Kidney (tissue), 14 donors: ENCODE data around the gene TXNDC5. TPM values are rescaled to one million over a fixed set of nuclear protein-coding genes. Genes with fewer than 3 reads are reported as not detected.

ENCODE experiments used
- DNase-seq, 5 donors: peaks; one replicate each; pipeline ENCODE4 v3.0.0-alpha.2; 2013 to 2020
- FAIRE-seq: peaks from 2 replicates; lab custom pipeline; 2012; peaks lifted over from hg19 to GRCh38; lab: Jason Lieb, UNC
- H3K27ac ChIP-seq, 2 donors: one replicate each; pipeline ENCODE4 v1.7.0; 2013; ENCODE audit warnings: low read depth in 2 of 2, low read length in 2 of 2, inconsistent platforms in 1 of 2
- H3K27me3 ChIP-seq: one replicate; pipeline ENCODE4 v1.7.1; 2013; ENCODE audit warnings: low read length, inconsistent platforms; ENCODE audit not compliant: control insufficient read depth, insufficient read depth
- H3K36me3 ChIP-seq, 3 donors: one replicate each; pipeline versions ENCODE4 v1.7.0 to v1.7.1; 2013; ENCODE audit warnings: low read length in 3 of 3, control low read depth in 1 of 3, inconsistent platforms in 1 of 3; ENCODE audit not compliant: insufficient read depth in 3 of 3, control insufficient read depth in 2 of 3
- H3K4me1 ChIP-seq, 3 donors: one replicate each; pipeline versions ENCODE4 v1.7.0 to v1.7.1; 2013; ENCODE audit warnings: low read length in 3 of 3, inconsistent platforms in 1 of 3, low read depth in 1 of 3; ENCODE audit not compliant: control insufficient read depth in 2 of 3, insufficient read depth in 2 of 3
- H3K4me3 ChIP-seq, 3 donors: one replicate each; pipeline versions ENCODE4 v1.7.0 to v1.8.1; 2013; ENCODE audit warnings: low read length in 3 of 3, control low read depth in 1 of 3, inconsistent platforms in 1 of 3
- H3K9ac ChIP-seq, 3 donors: one replicate each; pipeline versions ENCODE4 v1.7.0 to v1.7.1; 2013; ENCODE audit warnings: low read length in 3 of 3, control low read depth in 1 of 3, inconsistent platforms in 1 of 3
- H3K9me3 ChIP-seq, 3 donors: one replicate each; pipeline versions ENCODE4 v1.7.0 to v1.7.1; 2013; ENCODE audit warnings: low read length in 3 of 3, control low read depth in 1 of 3, inconsistent platforms in 1 of 3; ENCODE audit not compliant: control insufficient read depth in 2 of 3, insufficient read depth in 1 of 3
- intact Hi-C: fragments of 100-400 bp; cut with DNase I; formaldehyde crosslinking; loops from one replicate; pipeline ENCODE4 v1.11.1; 2022
- polyA plus RNA-seq: library from polyadenylated mRNA; stranded (reverse); fragments of 350-450 nt; fragmentation: Illumina TruSeq; extraction: RNeasy Lipid Tissue Mini Kit (QIAGEN cat#74804); gene quantifications from one replicate; pipeline ENCODE4 v1.2.3, GENCODE V29; 2014; ENCODE audit warnings: low read depth, low replicate concordance; ENCODE audit not compliant: insufficient read depth
- total RNA-seq: library from RNA; stranded (reverse); fragmentation: NEBNext Ultra II Directional; extraction: Animal tissue kit (Norgen Biotek cat#: 25700); gene quantifications from one replicate; pipeline ENCODE4 v1.2.1, GENCODE V29; 2021
- TF ChIP-seq, protein P1 (sequence below): IDR thresholded peaks from 3 replicates; pipeline ENCODE4 v1.5.1; 2012; ENCODE audit warnings: mild to moderate bottlenecking, moderate library complexity, borderline replicate concordance; ENCODE audit not compliant: insufficient read depth; ENCODE audit errors: extremely low read depth
- donor health status: control.
- donor health status: control.
- donor health status: control.
- donor health status: control.
- donor health status: control.
- donor health status: DM: yes; HTN: yes; CAD: no.
- donor health status: Normal renal cell carcinoma (clear cell type).

TXNDC5 gene
- total and polyA plus RNA-seq, 2 donors from 2014 or later: 73.5 to 153 TPM

GRCh38 chr6:7865781-7866180 lies 44.8 kb downstream of the TXNDC5 start:
- no peaks in the 10 kb centered on the region for H3K36me3 ChIP-seq
- no peak for FAIRE-seq
- no peaks in the 10 kb centered on the region for H3K27me3 ChIP-seq
- no peak overlapping the region for H3K9ac ChIP-seq
- no peaks in the 10 kb centered on the region for H3K4me1 ChIP-seq
- intact Hi-C loops: no loop called here
- H3K27ac ChIP-seq: no peak overlapping the region
- DNase-seq: no peak
- TF ChIP-seq, protein P1, sequence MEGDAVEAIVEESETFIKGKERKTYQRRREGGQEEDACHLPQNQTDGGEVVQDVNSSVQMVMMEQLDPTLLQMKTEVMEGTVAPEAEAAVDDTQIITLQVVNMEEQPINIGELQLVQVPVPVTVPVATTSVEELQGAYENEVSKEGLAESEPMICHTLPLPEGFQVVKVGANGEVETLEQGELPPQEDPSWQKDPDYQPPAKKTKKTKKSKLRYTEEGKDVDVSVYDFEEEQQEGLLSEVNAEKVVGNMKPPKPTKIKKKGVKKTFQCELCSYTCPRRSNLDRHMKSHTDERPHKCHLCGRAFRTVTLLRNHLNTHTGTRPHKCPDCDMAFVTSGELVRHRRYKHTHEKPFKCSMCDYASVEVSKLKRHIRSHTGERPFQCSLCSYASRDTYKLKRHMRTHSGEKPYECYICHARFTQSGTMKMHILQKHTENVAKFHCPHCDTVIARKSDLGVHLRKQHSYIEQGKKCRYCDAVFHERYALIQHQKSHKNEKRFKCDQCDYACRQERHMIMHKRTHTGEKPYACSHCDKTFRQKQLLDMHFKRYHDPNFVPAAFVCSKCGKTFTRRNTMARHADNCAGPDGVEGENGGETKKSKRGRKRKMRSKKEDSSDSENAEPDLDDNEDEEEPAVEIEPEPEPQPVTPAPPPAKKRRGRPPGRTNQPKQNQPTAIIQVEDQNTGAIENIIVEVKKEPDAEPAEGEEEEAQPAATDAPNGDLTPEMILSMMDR: no peak
- no peak overlapping the region for H3K4me3 ChIP-seq
- no peaks in the 10 kb centered on the region for H3K9me3 ChIP-seq

- Histone ChIP-seq H3K4me3 (no peak overlapping the region), H3K9ac (no peak overlapping the region), H3K27me3 (no peaks in the 10 kb centered on the region), H3K36me3 (no peaks in the 10 kb centered on the region), H3K27ac (no peak overlapping the region), H3K4me1 (no peaks in the 10 kb centered on the region), H3K9me3 (no peaks in the 10 kb centered on the region)
- intact Hi-C loops: no loop called here
- DNase-seq (no peak), FAIRE-seq (no peak)
- TF ChIP-seq, protein P1: no peak
Observed at GRCh38 chr6:7859591-7859990, 51.0 kb downstream of the TXNDC5 start.

DNA sequence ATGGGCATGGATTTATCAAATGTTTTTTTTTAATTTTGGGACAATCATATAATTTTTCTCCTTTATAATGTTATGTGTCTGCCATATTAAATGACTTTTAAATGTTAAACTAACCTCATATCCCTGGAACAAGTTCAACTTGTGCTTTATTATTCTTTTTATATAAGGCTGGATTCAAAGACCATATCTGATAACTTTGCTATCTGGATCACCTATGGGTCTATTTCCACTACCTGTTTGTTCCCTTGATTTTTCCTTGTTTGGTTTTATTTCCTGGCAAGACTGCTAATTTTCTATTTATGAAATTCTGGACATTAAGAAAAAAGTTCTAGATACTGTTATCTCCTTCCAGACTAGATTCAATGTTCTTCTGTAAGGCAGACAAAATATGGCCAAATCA lies 58.8 kb downstream of the TXNDC5 start:
- H3K9ac ChIP-seq: no peak overlapping the region
- no peak overlapping the region for H3K27ac ChIP-seq
- no peaks in the 10 kb centered on the region for H3K4me1 ChIP-seq
- FAIRE-seq (no peak), DNase-seq (no peak)
- TF ChIP-seq, protein P1: no peak
- no peaks in the 10 kb centered on the region for H3K27me3 ChIP-seq
- no peak overlapping the region for H3K4me3 ChIP-seq
- intact Hi-C loops: no loop called here
- H3K9me3 ChIP-seq: no peaks in the 10 kb centered on the region
- H3K36me3 ChIP-seq: no peaks in the 10 kb centered on the region

GRCh38 chr6:7848229-7848628 lies 62.4 kb downstream of the TXNDC5 start:
- no peaks in the 10 kb centered on the region for H3K9me3 ChIP-seq
- no peaks in the 10 kb centered on the region for H3K27me3 ChIP-seq
- TF ChIP-seq, protein P1: no peak
- no peak for FAIRE-seq
- H3K27ac ChIP-seq: no peak overlapping the region
- intact Hi-C loops: no loop called here
- DNase-seq: no peak
- H3K4me3 ChIP-seq: no peak overlapping the region
- no peaks in the 10 kb centered on the region for H3K36me3 ChIP-seq
- no peaks in the 10 kb centered on the region for H3K4me1 ChIP-seq
- no peak overlapping the region for H3K9ac ChIP-seq
